Esophagus muscularis mucosa (tissue), 2 donors: ENCODE measurements around the gene CCDC188.

Source experiments
- POLR2A ChIP-seq: fragments of 450-650 bp; IDR thresholded peaks from one replicate; pipeline ENCODE4 v1.6.1; 2017; ENCODE audit warnings: antibody characterized with exemption, moderate library complexity, mild to moderate bottlenecking, low read depth
- POLR2AphosphoS5 ChIP-seq, 2 donors: sonication (generic); formaldehyde crosslinking; IDR thresholded peaks; one replicate each; pipeline ENCODE4 v1.6.1; 2017; ENCODE audit warnings: antibody characterized with exemption in 2 of 2

DNA sequence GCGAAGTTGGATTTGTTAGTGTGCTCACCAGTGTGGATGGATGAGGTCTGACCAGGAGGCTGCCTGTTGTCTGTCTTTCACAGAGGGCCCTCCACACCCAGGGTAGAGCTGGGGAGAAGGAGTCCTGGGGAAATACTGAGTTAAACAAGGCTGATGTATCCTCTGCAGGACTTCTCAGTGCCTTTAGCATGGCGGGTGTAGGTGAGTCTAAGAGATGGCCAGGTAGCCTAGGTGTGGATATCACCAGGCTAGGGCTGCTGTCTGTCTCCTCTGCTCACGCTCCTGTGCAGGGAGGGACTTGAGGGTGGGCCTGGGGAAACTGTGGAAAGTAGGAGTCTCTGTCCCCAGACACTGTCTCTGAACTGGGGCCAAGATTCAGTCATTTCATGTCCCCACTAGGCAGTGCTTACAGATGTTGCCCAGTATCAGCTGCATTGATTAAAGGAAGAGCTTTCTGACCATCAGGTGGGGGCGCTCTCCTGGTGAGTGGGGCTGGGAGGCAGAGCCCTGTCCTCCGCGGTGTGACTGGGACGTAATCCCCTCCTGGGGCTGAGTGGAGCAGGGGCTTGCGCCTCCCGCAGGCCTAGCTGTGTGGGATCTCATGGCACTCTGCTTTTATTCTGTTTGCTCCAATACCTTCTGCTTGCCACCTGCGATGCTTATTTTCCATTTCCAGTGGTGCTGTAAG, 35.5 kb upstream of the CCDC188 start:
- TF ChIP-seq POLR2AphosphoS5 (IDR thresholded peaks at IDR 0.05), result no peak
- no peak for TF ChIP-seq POLR2A
